HL-60 (cell line): Measurements from ENCODE around the gene CALML6.

ENCODE experiments used
- DNase-seq, 2 experiments: peaks; one replicate each; pipeline ENCODE4 v3.0.0-alpha.2; 2010 to 2020; ENCODE audit warnings: low read depth in 1 of 2, low spot score in 1 of 2
- H3K27ac ChIP-seq: fragments of 250-450 bp; sonication (Bioruptor Pico); replicated peaks from 2 replicates; pipeline ENCODE4 v1.5.1; 2020; ENCODE audit warnings: mild to moderate bottlenecking, moderate library complexity
- H3K27me3 ChIP-seq: fragments of 250-450 bp; sonication (Bioruptor Pico); 2 replicates; pipeline ENCODE4 v1.5.1; 2021; ENCODE audit warnings: mild to moderate bottlenecking, moderate library complexity; ENCODE audit not compliant: insufficient read depth, poor library complexity, severe bottlenecking
- H3K4me3 ChIP-seq: replicated peaks from 2 replicates; pipeline ENCODE4 v1.5.1; 2011; ENCODE audit warnings: mild to moderate bottlenecking, control low read depth, low read length; ENCODE audit not compliant: insufficient read depth
- GABPA ChIP-seq: IDR thresholded peaks from 2 replicates; pipeline ENCODE4 v1.6.1; 2012; ENCODE audit warnings: low read depth
- POLR2AphosphoS5 ChIP-seq: IDR thresholded peaks from 2 replicates; pipeline ENCODE4 v1.6.1; 2012; ENCODE audit warnings: low read depth
- REST ChIP-seq: IDR thresholded peaks from 2 replicates; pipeline ENCODE4 v1.6.1; 2012; ENCODE audit warnings: low read depth; ENCODE audit not compliant: insufficient replicate concordance
- SPI1 ChIP-seq: IDR thresholded peaks from 2 replicates; pipeline ENCODE4 v1.6.1; 2012; ENCODE audit warnings: low read depth, mild to moderate bottlenecking, borderline replicate concordance
- TF ChIP-seq, protein P1 (sequence below): IDR thresholded peaks from one replicate; pipeline ENCODE4 v1.5.1; 2011; ENCODE audit warnings: low read length, control low read depth, inconsistent platforms; ENCODE audit not compliant: insufficient read depth

CALML6 gene

GRCh38 chr1:1919304-1920056, 4.4 kb downstream of the CALML6 start:
- Histone ChIP-seq H3K4me3 (peak overlapping the region; percentile 56), H3K27ac (no peak overlapping the region), H3K27me3 (no peaks in the 10 kb centered on the region)
- TF ChIP-seq REST (no peak), GABPA (no peak), POLR2AphosphoS5 (no peak), SPI1 (no peak)
- TF ChIP-seq, protein P1, sequence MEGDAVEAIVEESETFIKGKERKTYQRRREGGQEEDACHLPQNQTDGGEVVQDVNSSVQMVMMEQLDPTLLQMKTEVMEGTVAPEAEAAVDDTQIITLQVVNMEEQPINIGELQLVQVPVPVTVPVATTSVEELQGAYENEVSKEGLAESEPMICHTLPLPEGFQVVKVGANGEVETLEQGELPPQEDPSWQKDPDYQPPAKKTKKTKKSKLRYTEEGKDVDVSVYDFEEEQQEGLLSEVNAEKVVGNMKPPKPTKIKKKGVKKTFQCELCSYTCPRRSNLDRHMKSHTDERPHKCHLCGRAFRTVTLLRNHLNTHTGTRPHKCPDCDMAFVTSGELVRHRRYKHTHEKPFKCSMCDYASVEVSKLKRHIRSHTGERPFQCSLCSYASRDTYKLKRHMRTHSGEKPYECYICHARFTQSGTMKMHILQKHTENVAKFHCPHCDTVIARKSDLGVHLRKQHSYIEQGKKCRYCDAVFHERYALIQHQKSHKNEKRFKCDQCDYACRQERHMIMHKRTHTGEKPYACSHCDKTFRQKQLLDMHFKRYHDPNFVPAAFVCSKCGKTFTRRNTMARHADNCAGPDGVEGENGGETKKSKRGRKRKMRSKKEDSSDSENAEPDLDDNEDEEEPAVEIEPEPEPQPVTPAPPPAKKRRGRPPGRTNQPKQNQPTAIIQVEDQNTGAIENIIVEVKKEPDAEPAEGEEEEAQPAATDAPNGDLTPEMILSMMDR, result no peak
- peak; percentile 96 to 97 for DNase-seq

- Histone ChIP-seq H3K4me3 (no peak overlapping the region), H3K27ac (no peak overlapping the region)
- TF ChIP-seq GABPA (no peak), POLR2AphosphoS5 (no peak), SPI1 (no peak), REST (no peak)
- TF ChIP-seq, protein P1, result no peak
These were observed 5.1 kb downstream of the CALML6 start for GRCh38 chr1:1920057-1920607.

DNA sequence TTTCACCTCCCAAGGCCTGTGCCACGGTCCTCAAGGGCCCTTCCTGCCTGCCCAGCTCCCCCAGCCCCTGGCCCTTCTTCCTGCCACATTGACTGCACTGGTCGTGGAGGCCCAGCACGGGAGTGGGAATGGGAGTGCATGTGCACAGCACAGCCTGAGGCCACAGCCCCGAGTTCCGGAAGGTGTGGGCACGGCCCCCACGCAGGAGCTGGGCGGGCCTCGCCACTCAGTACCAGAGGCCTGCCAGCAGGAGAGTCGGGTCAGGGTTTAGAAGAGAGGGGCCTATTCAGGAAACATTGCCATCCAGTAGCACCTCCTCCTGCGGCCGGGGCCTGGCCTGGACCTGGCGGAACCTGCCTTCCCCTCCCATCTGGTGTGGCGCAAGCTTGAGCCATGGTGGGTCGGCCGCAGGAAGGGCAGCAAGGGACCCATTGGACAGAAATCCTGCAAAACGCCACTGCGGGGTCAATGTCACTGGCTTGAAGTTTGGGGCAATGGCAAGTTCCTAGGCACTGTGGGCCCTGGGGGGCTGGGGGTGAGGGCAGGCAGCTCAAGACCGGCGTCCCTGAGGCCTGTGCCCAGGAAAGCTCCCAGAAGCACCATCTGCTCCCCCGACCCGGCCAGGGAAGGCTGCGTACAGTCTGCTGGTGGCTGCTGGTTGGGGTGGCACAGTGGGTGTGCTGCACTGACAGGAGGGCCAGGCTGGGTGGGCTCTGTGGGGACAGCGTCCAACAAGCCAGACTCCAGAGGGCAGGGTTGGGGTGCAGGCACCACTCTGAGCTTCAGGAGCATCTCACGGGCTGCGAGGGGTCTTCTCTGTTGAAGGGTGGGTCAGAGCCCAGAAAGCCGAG, 5.8 kb downstream of the CALML6 start:
- TF ChIP-seq, protein P1, result no peak
- TF ChIP-seq SPI1 (no peak), POLR2AphosphoS5 (no peak), REST (no peak), GABPA (no peak)
- H3K27ac ChIP-seq, result no peak overlapping the region
- no peak for DNase-seq

More at GRCh38 chr1:1920057-1920607, 5.1 kb downstream of the CALML6 start:
- DNase-seq, result no peak
- peaks cover 2% of the 10 kb centered on the region for H3K27me3 ChIP-seq

More for the DNA sequence above, 5.8 kb downstream of the CALML6 start:
- Histone ChIP-seq H3K27me3 (peaks cover 2% of the 10 kb centered on the region), H3K4me3 (no peak overlapping the region)
